Measurements from ENCODE around the gene MAPK8IP3.

- TF ChIP-seq CTCF (IDR thresholded peaks at IDR 0.05) (no peak), POLR2A (IDR thresholded peaks at IDR 0.05) (no peak), POLR2AphosphoS5 (IDR thresholded peaks at IDR 0.05) (no peak)
Observed at GRCh38 chr16:1754204-1754603, 48.2 kb downstream of the MAPK8IP3 start.
